Vagina (tissue), 2 donors: ENCODE measurements around the gene SWAP70.

Experiments used
- CTCF ChIP-seq, 3 experiments: fragments of 450-650 bp in 2 of 3; fragments of 200-600 bp in 1 of 3; sonication (generic) in 1 of 3; IDR thresholded peaks; one replicate each; pipeline ENCODE4 v1.5.1; 2017 to 2019; ENCODE audit warnings: antibody characterized with exemption in 3 of 3, mild to moderate bottlenecking in 2 of 3, moderate library complexity in 2 of 3
- POLR2A ChIP-seq, 2 donors: fragments of 450-650 bp; IDR thresholded peaks; one replicate each; pipeline ENCODE4 v1.6.1; 2017; ENCODE audit warnings: antibody characterized with exemption in 2 of 2, mild to moderate bottlenecking in 2 of 2, moderate library complexity in 2 of 2
- POLR2AphosphoS5 ChIP-seq, 2 donors: sonication (generic); formaldehyde crosslinking; IDR thresholded peaks; one replicate each; pipeline ENCODE4 v1.9.0; 2017; ENCODE audit warnings: antibody characterized with exemption in 2 of 2, mild to moderate bottlenecking in 2 of 2, low read depth in 1 of 2; ENCODE audit not compliant: insufficient read depth in 1 of 2

- TF ChIP-seq CTCF (IDR thresholded peaks at IDR 0.05) = no peak
- no peak for TF ChIP-seq POLR2AphosphoS5 (IDR thresholded peaks at IDR 0.05; ENCODE audit: insufficient read depth in 1 of 2, low read depth in 1 of 2)
- TF ChIP-seq POLR2A (IDR thresholded peaks at IDR 0.05) = no peak
Measured at GRCh38 chr11:9738707-9739106, 74.8 kb downstream of the SWAP70 start.
